ENCODE measurements around the gene FAXDC2. TPM values are rescaled to one million over a fixed set of nuclear protein-coding genes. Genes with fewer than 3 reads are reported as not detected.

Gene FAXDC2
- total and polyA plus RNA-seq, 10 of the 15 experiments (the other 5 are each of a cell fraction or from before 2014, with no cell fraction given): 0.13 to 1.8 (median 0.35) TPM

DNA sequence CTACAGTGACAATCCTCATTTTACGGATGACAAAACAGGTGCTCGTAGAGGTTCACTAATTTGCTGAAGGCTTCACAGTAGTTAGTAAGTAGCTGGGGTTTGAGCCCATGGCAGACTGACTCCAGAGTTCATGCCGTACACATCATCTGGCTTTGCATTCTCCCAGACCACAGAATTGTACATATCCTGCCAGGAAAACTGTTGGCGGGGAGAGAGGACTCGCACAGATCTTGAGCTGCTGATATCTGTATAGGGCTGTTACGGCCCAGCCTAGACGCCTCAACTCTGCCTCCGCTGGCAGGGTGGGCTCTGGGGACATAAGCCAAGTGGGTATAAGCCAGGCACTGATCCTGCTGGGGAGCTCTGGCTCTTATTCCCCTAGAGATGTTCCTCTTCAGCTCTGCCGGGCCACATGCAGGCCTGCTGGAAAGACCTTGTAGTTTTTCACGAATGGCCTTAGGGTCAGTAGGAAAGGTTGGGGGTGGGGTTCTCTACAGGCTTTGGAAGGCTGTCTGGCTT, 79.0 kb downstream of the FAXDC2 start:
- H3K27me3 ChIP-seq (replicated peaks in 1 of 2; ENCODE audit: control insufficient read depth in 2 of 2, insufficient read depth in 2 of 2, low read length in 1 of 2): no peaks in the 10 kb centered on the region
- POLR2A ChIA-PET: interaction anchor here (2.8 kb wide), 1 partner anchor 12 kb away, joined by 9 read pairs; no protein-coding TSS in a partner anchor
- in situ Hi-C loops (cut with MboI) (no loop called here), intact Hi-C loops (cut with micrococcal nuclease; ENCODE audit: unreplicated experiment) (no loop called here)
- H3K9me3 ChIP-seq (replicated peaks; ENCODE audit: control insufficient read depth, insufficient read depth, low read length): no peaks in the 10 kb centered on the region
- CTCF ChIA-PET: interaction anchor here (0.6 to 1.5 kb wide), 3 partner anchors 10 to 30 kb away, joined by 3 to 4 read pairs (median 3); no protein-coding TSS in a partner anchor
- FAIRE-seq (no peak), ATAC-seq (no peak), DNase-seq (ENCODE audit: low read depth, low spot score) (no peak)
- no peak overlapping the region for H2AFZ ChIP-seq (ENCODE audit: control insufficient read depth, low read depth, low read length)
- no peak overlapping the region for H3K9ac ChIP-seq (ENCODE audit: control insufficient read depth, insufficient read depth, low read length)
- peaks cover 98% of the 10 kb centered on the region for H3K79me2 ChIP-seq (ENCODE audit: control insufficient read depth, insufficient read depth, low read length)
- H3K4me3 ChIP-seq: no peak overlapping the region
- 79% methylated on average over 10 of the region's 10 CpGs for WGBS (ENCODE audit: insufficient coverage, insufficient replicate concordance, low lambda C conversion rate, missing lambda C conversion rate)
- peaks cover 11% of the 10 kb centered on the region for H4K20me1 ChIP-seq (ENCODE audit: control insufficient read depth, insufficient read depth)
- H3K4me2 ChIP-seq (ENCODE audit: control insufficient read depth, insufficient read depth): no peak overlapping the region
- TF ChIP-seq KDM1A (IDR thresholded peaks at IDR 0.05; ENCODE audit: borderline replicate concordance) (no peak), BACH1 (IDR thresholded peaks at IDR 0.05; ENCODE audit: borderline replicate concordance) (no peak), EZH2 (IDR thresholded peaks at IDR 0.05; ENCODE audit: borderline replicate concordance, control insufficient read depth, low read depth, low read length) (no peak), SMAD5 (IDR thresholded peaks at IDR 0.05; ENCODE audit: low read depth) (no peak), ZNF274 (IDR thresholded peaks at IDR 0.05; ENCODE audit: insufficient read depth, insufficient read length) (no peak), RELA (IDR thresholded peaks at IDR 0.05; ENCODE audit: borderline replicate concordance, partially characterized antibody) (no peak), SIX5 (IDR thresholded peaks at IDR 0.05; ENCODE audit: low read depth, low read length, severe bottlenecking) (no peak), ZNF384 (IDR thresholded peaks at IDR 0.05; ENCODE audit: borderline replicate concordance, low read depth, low read length) (no peak), SMAD1 (IDR thresholded peaks at IDR 0.05; ENCODE audit: low read depth, partially characterized antibody) (no peak), NR2C1 (IDR thresholded peaks at IDR 0.05) (no peak), NR2C2 (IDR thresholded peaks at IDR 0.05; ENCODE audit: borderline replicate concordance, control insufficient read depth, insufficient read length, low read depth) (no peak), RAD51 (IDR thresholded peaks at IDR 0.05) (no peak), ETV6 (conservative IDR thresholded peaks at IDR 0.05 in 1 of 2, IDR thresholded peaks at IDR 0.05 in 1 of 2; ENCODE audit: borderline replicate concordance in 1 of 2, low read depth in 1 of 2) (no peak)
- TF ChIP-seq, protein P1, sequence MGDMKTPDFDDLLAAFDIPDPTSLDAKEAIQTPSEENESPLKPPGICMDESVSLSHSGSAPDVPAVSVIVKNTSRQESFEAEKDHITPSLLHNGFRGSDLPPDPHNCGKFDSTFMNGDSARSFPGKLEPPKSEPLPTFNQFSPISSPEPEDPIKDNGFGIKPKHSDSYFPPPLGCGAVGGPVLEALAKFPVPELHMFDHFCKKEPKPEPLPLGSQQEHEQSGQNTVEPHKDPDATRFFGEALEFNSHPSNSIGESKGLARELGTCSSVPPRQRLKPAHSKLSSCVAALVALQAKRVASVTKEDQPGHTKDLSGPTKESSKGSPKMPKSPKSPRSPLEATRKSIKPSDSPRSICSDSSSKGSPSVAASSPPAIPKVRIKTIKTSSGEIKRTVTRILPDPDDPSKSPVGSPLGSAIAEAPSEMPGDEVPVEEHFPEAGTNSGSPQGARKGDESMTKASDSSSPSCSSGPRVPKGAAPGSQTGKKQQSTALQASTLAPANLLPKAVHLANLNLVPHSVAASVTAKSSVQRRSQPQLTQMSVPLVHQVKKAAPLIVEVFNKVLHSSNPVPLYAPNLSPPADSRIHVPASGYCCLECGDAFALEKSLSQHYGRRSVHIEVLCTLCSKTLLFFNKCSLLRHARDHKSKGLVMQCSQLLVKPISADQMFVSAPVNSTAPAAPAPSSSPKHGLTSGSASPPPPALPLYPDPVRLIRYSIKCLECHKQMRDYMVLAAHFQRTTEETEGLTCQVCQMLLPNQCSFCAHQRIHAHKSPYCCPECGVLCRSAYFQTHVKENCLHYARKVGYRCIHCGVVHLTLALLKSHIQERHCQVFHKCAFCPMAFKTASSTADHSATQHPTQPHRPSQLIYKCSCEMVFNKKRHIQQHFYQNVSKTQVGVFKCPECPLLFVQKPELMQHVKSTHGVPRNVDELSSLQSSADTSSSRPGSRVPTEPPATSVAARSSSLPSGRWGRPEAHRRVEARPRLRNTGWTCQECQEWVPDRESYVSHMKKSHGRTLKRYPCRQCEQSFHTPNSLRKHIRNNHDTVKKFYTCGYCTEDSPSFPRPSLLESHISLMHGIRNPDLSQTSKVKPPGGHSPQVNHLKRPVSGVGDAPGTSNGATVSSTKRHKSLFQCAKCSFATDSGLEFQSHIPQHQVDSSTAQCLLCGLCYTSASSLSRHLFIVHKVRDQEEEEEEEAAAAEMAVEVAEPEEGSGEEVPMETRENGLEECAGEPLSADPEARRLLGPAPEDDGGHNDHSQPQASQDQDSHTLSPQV (IDR thresholded peaks at IDR 0.05): no peak
- TF ChIP-seq, protein P2, sequence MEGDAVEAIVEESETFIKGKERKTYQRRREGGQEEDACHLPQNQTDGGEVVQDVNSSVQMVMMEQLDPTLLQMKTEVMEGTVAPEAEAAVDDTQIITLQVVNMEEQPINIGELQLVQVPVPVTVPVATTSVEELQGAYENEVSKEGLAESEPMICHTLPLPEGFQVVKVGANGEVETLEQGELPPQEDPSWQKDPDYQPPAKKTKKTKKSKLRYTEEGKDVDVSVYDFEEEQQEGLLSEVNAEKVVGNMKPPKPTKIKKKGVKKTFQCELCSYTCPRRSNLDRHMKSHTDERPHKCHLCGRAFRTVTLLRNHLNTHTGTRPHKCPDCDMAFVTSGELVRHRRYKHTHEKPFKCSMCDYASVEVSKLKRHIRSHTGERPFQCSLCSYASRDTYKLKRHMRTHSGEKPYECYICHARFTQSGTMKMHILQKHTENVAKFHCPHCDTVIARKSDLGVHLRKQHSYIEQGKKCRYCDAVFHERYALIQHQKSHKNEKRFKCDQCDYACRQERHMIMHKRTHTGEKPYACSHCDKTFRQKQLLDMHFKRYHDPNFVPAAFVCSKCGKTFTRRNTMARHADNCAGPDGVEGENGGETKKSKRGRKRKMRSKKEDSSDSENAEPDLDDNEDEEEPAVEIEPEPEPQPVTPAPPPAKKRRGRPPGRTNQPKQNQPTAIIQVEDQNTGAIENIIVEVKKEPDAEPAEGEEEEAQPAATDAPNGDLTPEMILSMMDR (IDR thresholded peaks at IDR 0.05 in 2 of 3, conservative IDR thresholded peaks at IDR 0.05 in 1 of 3; ENCODE audit: control insufficient read depth in 2 of 3, extremely low read depth in 1 of 3, insufficient read depth in 1 of 3, low read depth in 3 of 3, low read length in 3 of 3): no peak
- H3K27ac ChIP-seq (ENCODE audit: control insufficient read depth, insufficient read depth): no peak overlapping the region
- BruUV-seq (replicated peaks): no TSS peak
- SMC1A ChIA-PET (ENCODE audit: uncharacterized antibody, unreplicated experiment): interaction anchor here (5.6 kb wide), 1 partner anchor 13 kb away, joined by 33 read pairs; no protein-coding TSS in a partner anchor
- peaks cover 11 to 15% of the 10 kb centered on the region in 2 experiments for H3K36me3 ChIP-seq (ENCODE audit: control insufficient read depth in 2 of 2, insufficient read depth in 2 of 2, low read length in 1 of 2)
- peaks cover 39% of the 10 kb centered on the region for H3K4me1 ChIP-seq (ENCODE audit: control insufficient read depth, insufficient read depth, low read length)
- RAD21 ChIA-PET (ENCODE audit: unreplicated experiment): interaction anchor here (1.0 kb wide), 1 partner anchor 47 kb away, joined by 3 read pairs; no protein-coding TSS in a partner anchor
